Upper lobe of left lung (tissue), 6 donors: ENCODE measurements around the gene ZDHHC14. TPM values are rescaled to one million over a fixed set of nuclear protein-coding genes. Genes with fewer than 3 reads are reported as not detected.

ENCODE experiments used
- ATAC-seq, 2 donors: fragments of 200-7000 bp; cut with Tn5 transposase; one replicate each; pipeline ENCODE4 v1.9.1; 2022; ENCODE audit warnings: mild to moderate bottlenecking in 2 of 2, moderate library complexity in 2 of 2; ENCODE audit not compliant: low FRiP score in 2 of 2
- DNase-seq, 2 donors: peaks; one replicate each; pipeline ENCODE4 v3.0.0-alpha.2; 2019 to 2020
- H3K27ac ChIP-seq, 4 donors: fragments of 200-600 bp; sonication (generic); one replicate each; pipeline ENCODE4 v1.5.1; 2016 to 2019
- H3K27me3 ChIP-seq, 4 donors: fragments of 200-600 bp; sonication (generic); one replicate each; pipeline ENCODE4 v1.5.1; 2017 to 2019
- H3K36me3 ChIP-seq, 4 donors: fragments of 200-600 bp; sonication (generic); one replicate each; pipeline ENCODE4 v1.5.1; 2016 to 2019
- H3K4me1 ChIP-seq, 4 donors: fragments of 200-600 bp; sonication (generic); one replicate each; pipeline ENCODE4 v1.5.1; 2018 to 2019
- H3K4me3 ChIP-seq, 4 donors: fragments of 200-600 bp; sonication (generic); one replicate each; pipeline ENCODE4 v1.5.1; 2017 to 2019; ENCODE audit warnings: mild to moderate bottlenecking in 2 of 4, moderate library complexity in 1 of 4
- H3K9me3 ChIP-seq, 4 donors: fragments of 200-600 bp; sonication (generic); one replicate each; pipeline ENCODE4 v1.5.1; 2018 to 2019
- EP300 ChIP-seq, 4 donors: sonication (generic); formaldehyde crosslinking; IDR thresholded peaks; one replicate each; pipeline ENCODE4 v1.5.1; 2017; ENCODE audit warnings: antibody characterized with exemption in 4 of 4, control low read depth in 2 of 4
- POLR2A ChIP-seq, 4 donors: fragments of 450-650 bp; IDR thresholded peaks; one replicate each; pipeline ENCODE4 v1.5.1; 2016 to 2017; ENCODE audit warnings: antibody characterized with exemption in 4 of 4, mild to moderate bottlenecking in 2 of 4
- POLR2AphosphoS5 ChIP-seq, 2 donors: sonication (generic); formaldehyde crosslinking; IDR thresholded peaks; one replicate each; pipeline ENCODE4 v1.5.1; 2017; ENCODE audit warnings: antibody characterized with exemption in 2 of 2
- WGBS, 2 donors: methylation state at CpG; one replicate each; pipeline ENCODE4 v1.1.5; 2017 to 2018; 5-methylcytosine and 5-hydroxymethylcytosine counted together
- total RNA-seq, 6 donors: library from RNA; depleted of rRNA in 4 of 6; stranded (reverse); fragments of >200 nt in 4 of 6; gene quantifications; one replicate each; pipeline versions ENCODE4 v1.1.0 to v1.2.1, GENCODE V29; 2016 to 2021
- TF ChIP-seq, protein P1 (sequence below), 6 experiments: fragments of 450-650 bp in 4 of 6; fragments of 200-600 bp in 2 of 6; sonication (generic) in 2 of 6; IDR thresholded peaks; one replicate each; pipeline ENCODE4 v1.5.1; 2016 to 2019; ENCODE audit warnings: antibody characterized with exemption in 6 of 6
- donor health status: DM: no; HTN: no; CAD: no; lungs with moderate emphysema.
- donor health status: DM: no; HTN: yes; CAD: no; lungs with severe emphysema.

ZDHHC14 gene
- total RNA-seq, 6 donors from 2014 or later, result 5.3 to 16.5 (median 9.4) TPM

- TF ChIP-seq POLR2A (IDR thresholded peaks at IDR 0.05) (no peak), POLR2AphosphoS5 (IDR thresholded peaks at IDR 0.05) (no peak), EP300 (IDR thresholded peaks at IDR 0.05) (no peak)
- TF ChIP-seq, protein P1, sequence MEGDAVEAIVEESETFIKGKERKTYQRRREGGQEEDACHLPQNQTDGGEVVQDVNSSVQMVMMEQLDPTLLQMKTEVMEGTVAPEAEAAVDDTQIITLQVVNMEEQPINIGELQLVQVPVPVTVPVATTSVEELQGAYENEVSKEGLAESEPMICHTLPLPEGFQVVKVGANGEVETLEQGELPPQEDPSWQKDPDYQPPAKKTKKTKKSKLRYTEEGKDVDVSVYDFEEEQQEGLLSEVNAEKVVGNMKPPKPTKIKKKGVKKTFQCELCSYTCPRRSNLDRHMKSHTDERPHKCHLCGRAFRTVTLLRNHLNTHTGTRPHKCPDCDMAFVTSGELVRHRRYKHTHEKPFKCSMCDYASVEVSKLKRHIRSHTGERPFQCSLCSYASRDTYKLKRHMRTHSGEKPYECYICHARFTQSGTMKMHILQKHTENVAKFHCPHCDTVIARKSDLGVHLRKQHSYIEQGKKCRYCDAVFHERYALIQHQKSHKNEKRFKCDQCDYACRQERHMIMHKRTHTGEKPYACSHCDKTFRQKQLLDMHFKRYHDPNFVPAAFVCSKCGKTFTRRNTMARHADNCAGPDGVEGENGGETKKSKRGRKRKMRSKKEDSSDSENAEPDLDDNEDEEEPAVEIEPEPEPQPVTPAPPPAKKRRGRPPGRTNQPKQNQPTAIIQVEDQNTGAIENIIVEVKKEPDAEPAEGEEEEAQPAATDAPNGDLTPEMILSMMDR (IDR thresholded peaks at IDR 0.05), result no peak
- WGBS, 2 donors, result 92 to 94% methylated on average over 8 of the region's 8 CpGs
- H3K27ac ChIP-seq, result no peak overlapping the region
- H3K36me3 ChIP-seq, result no peaks in the 10 kb centered on the region
- no peaks in the 10 kb centered on the region for H3K9me3 ChIP-seq
- no peak for DNase-seq
- H3K27me3 ChIP-seq, result no peaks in the 10 kb centered on the region
- ATAC-seq, result no peak
- peaks cover 27 to 32% (median 28%) of the 10 kb centered on the region in 4 donors for H3K4me1 ChIP-seq
- H3K4me3 ChIP-seq, result no peak overlapping the region
Observed at GRCh38 chr6:157534134-157534871, 153.3 kb downstream of the ZDHHC14 start.

GRCh38 chr6:157534977-157535339 is 154.0 kb downstream of the ZDHHC14 start:
- Histone ChIP-seq H3K27ac (peak overlapping the region; percentile 7 to 45 (median 36)), H3K4me1 (peaks cover 24 to 29% (median 26%) of the 10 kb centered on the region in 4 donors), H3K36me3 (no peaks in the 10 kb centered on the region), H3K4me3 (no peak overlapping the region), H3K27me3 (no peaks in the 10 kb centered on the region), H3K9me3 (no peaks in the 10 kb centered on the region)
- TF ChIP-seq POLR2A (IDR thresholded peaks at IDR 0.05) (no peak), POLR2AphosphoS5 (IDR thresholded peaks at IDR 0.05) (no peak), EP300 (IDR thresholded peaks at IDR 0.05) (no peak)
- TF ChIP-seq, protein P1 (IDR thresholded peaks at IDR 0.05), result no peak
- ATAC-seq (no peak), DNase-seq (no peak)
- 71 to 87% methylated on average over 3 of the region's 3 CpGs for WGBS, 2 donors

DNA sequence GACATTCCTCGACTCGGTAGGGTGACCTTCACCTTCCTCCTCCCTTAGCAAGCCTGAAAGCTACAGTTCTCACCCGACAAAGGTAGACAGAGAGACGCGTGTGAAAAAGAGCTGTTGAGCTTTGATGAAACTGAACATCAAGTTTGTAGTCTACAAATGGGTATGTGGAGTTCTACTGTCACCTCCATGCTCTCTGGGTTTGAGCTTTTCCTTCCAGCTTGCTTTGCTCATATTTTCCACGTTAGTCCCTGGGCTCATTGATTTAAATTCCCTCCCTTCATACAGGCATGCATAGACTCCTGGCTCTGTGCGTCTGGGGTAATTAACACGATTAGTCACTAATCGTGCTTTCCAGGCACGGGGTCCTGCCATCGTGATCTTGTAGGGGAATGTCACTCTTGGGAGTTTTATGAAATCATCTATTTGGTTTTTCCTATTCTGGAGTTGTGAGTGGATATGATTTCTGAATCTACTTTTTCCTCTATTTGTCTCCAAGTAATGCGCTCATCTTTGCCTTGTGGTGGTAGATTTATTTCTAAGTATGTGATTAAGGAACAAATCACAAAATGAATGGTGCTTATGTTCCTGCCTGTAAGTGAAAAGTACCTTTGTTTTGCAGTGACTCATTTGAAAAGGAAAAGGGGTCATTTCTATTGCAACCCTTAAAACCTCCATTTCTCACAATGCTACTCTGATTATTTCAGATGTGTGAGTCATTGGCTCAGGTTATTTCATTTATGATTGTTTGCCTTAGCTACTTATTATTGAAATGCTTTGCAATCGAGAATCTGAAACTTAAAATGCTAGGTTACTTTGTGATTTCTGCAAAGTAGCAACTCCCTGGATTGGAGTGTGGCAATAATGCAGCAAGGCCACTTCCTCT is 154.6 kb downstream of the ZDHHC14 start:
- peaks cover 24 to 29% (median 26%) of the 10 kb centered on the region in 4 donors for H3K4me1 ChIP-seq
- peak in 1 of 2 donors; percentile 60 for ATAC-seq
- 65 to 70% methylated on average over 13 of the region's 13 CpGs for WGBS, 2 donors

GRCh38 chr6:157536223-157536545 is 155.2 kb downstream of the ZDHHC14 start:
- Histone ChIP-seq H3K4me1 (peaks cover 24 to 29% (median 26%) of the 10 kb centered on the region in 4 donors), H3K9me3 (no peaks in the 10 kb centered on the region), H3K27me3 (no peaks in the 10 kb centered on the region), H3K4me3 (no peak overlapping the region), H3K36me3 (no peaks in the 10 kb centered on the region), H3K27ac (peak overlapping the region; percentile 18 to 45 (median 36))
- DNase-seq, result no peak
- TF ChIP-seq POLR2AphosphoS5 (IDR thresholded peaks at IDR 0.05), result no peak
- TF ChIP-seq EP300 (IDR thresholded peaks at IDR 0.05), result no peak
- TF ChIP-seq, protein P1 (IDR thresholded peaks at IDR 0.05), result no peak
- TF ChIP-seq POLR2A (IDR thresholded peaks at IDR 0.05), result no peak
- 20 to 22% methylated on average over 2 of the region's 2 CpGs for WGBS, 2 donors
- ATAC-seq, result peak in 1 of 2 donors; percentile 51

More for the DNA sequence above, 154.6 kb downstream of the ZDHHC14 start:
- Histone ChIP-seq H3K9me3 (no peaks in the 10 kb centered on the region), H3K27me3 (no peaks in the 10 kb centered on the region), H3K36me3 (no peaks in the 10 kb centered on the region), H3K27ac (peak overlapping the region; percentile 7 to 45 (median 36)), H3K4me3 (no peak overlapping the region)
- no peak for DNase-seq
- no peak for TF ChIP-seq EP300 (IDR thresholded peaks at IDR 0.05)
- TF ChIP-seq, protein P1 (IDR thresholded peaks at IDR 0.05), result no peak
- no peak for TF ChIP-seq POLR2A (IDR thresholded peaks at IDR 0.05)
- TF ChIP-seq POLR2AphosphoS5 (IDR thresholded peaks at IDR 0.05), result no peak
